Stimulated activated CD4-positive, alpha-beta T cell treated with anti-CD3 and anti-CD28 coated beads, Interleukin-1b, Interleukin-23, amount 100 ng/mL, for 24 hours (primary cell): ENCODE measurements around the gene CDC45.

Source experiments
- DNase-seq, 4 experiments: peaks; one replicate each; pipeline ENCODE4 v3.0.0-alpha.2; 2020; ENCODE audit warnings: low read depth in 4 of 4, low spot score in 1 of 4

CDC45 gene

GRCh38 chr22:19466848-19467752 lies 12.6 kb upstream of the CDC45 start:
- no peak for DNase-seq

GRCh38 chr22:19467912-19468311 lies 11.8 kb upstream of the CDC45 start:
- no peak for DNase-seq

GRCh38 chr22:19469421-19469820 lies 10.3 kb upstream of the CDC45 start:
- DNase-seq: no peak

- DNase-seq: no peak
These were observed 9.7 kb upstream of the CDC45 start for GRCh38 chr22:19470010-19470409.

- no peak for DNase-seq
These were observed 8.1 kb upstream of the CDC45 start for GRCh38 chr22:19471572-19471971.

GRCh38 chr22:19472233-19472632 lies 7.5 kb upstream of the CDC45 start:
- no peak for DNase-seq

- no peak for DNase-seq
These were observed 6.1 kb upstream of the CDC45 start for GRCh38 chr22:19473578-19473977.

GRCh38 chr22:19476023-19476422 lies 3.7 kb upstream of the CDC45 start:
- no peak for DNase-seq

GRCh38 chr22:19477321-19478044 lies 2.2 kb upstream of the CDC45 start:
- no peak for DNase-seq

GRCh38 chr22:19478045-19478900 lies 1.4 kb upstream of the CDC45 start:
- no peak for DNase-seq

- DNase-seq: peak; percentile 60 to 70 (median 64)
These were observed 792 bp upstream of the CDC45 start, which contains the start of gene UFD1 for GRCh38 chr22:19478901-19479354. TSS of gene UFD1 (minus strand) at chr22:19479193. CDS start at chr22:19479085, 108 bp downstream.

- DNase-seq: no peak
These were observed 451 bp downstream of the CDC45 start for GRCh38 chr22:19480173-19480568.

- no peak for DNase-seq
These were observed 1.1 kb downstream of the CDC45 start for GRCh38 chr22:19480789-19481188.

GRCh38 chr22:19482297-19482696 lies 2.6 kb downstream of the CDC45 start:
- DNase-seq: no peak

- DNase-seq: no peak
These were observed 3.9 kb downstream of the CDC45 start for GRCh38 chr22:19483481-19484244.

GRCh38 chr22:19488285-19488684 lies 8.6 kb downstream of the CDC45 start:
- no peak for DNase-seq

- DNase-seq: no peak
These were observed 9.4 kb downstream of the CDC45 start for GRCh38 chr22:19488884-19489843.

- DNase-seq: no peak
These were observed 11.0 kb downstream of the CDC45 start for GRCh38 chr22:19490628-19491230.
